PFSK-1 (cell line): ENCODE results near the gene EFEMP2.

Experiments used
- FOXP2 ChIP-seq: optimal IDR thresholded peaks from 2 replicates; pipeline ENCODE3; 2011; ENCODE audit warnings: borderline replicate concordance, control low read depth, inconsistent platforms; ENCODE audit not compliant: insufficient read depth; ENCODE audit errors: extremely low read length, extremely low read depth
- POLR2AphosphoS5 ChIP-seq: IDR thresholded peaks from 2 replicates; pipeline ENCODE4 v1.6.1; 2012; ENCODE audit warnings: low read depth, mild to moderate bottlenecking, control low read depth, low read length, moderate library complexity
- REST ChIP-seq, 2 experiments: IDR thresholded peaks; 2 replicates each; pipeline versions ENCODE4 v1.6.1 to v1.8.0; 2011 to 2012; ENCODE audit warnings: low read depth in 2 of 2, low read length in 2 of 2, control low read depth in 1 of 2, inconsistent platforms in 1 of 2, mild to moderate bottlenecking in 1 of 2, moderate library complexity in 1 of 2; ENCODE audit not compliant: insufficient read depth in 1 of 2
- SIN3A ChIP-seq: IDR thresholded peaks from 2 replicates; pipeline ENCODE4 v1.6.1; 2012; ENCODE audit warnings: mild to moderate bottlenecking, low read length, moderate library complexity, borderline replicate concordance; ENCODE audit not compliant: insufficient read depth
- TAF1 ChIP-seq: IDR thresholded peaks from 2 replicates; pipeline ENCODE4 v1.6.1; 2012; ENCODE audit warnings: low read length, control low read depth, borderline replicate concordance; ENCODE audit not compliant: insufficient read depth

Gene EFEMP2

DNA sequence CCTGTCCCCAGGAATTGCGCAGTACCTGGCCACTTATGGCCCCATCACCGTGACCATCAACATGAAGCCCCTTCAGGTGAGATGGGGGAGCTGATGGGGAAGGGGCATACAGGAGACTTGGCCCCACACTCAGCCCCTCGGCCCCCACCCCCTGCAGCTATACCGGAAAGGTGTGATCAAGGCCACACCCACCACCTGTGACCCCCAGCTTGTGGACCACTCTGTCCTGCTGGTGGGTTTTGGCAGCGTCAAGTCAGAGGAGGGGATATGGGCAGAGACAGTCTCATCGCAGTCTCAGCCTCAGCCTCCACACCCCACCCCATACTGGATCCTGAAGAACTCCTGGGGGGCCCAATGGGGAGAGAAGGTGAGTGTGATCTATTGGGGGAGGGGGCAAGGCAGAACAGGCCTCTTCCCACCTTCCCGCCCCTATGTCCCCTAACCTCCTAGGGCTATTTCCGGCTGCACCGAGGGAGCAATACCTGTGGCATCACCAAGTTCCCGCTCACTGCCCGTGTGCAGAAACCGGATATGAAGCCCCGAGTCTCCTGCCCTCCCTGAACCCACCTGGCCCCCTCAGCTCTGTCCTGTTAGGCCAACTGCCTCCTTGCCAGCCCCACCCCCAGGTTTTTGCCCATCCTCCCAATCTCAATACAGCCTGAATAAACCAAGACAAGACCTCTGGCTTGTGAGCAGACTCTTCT lies 10.6 kb upstream of the EFEMP2 start:
- no peak for TF ChIP-seq TAF1
- TF ChIP-seq REST (IDR thresholded peaks at IDR 0.05; ENCODE audit: insufficient read depth in 1 of 2, low read depth in 2 of 2, low read length in 2 of 2) = no peak
- TF ChIP-seq SIN3A = no peak
- TF ChIP-seq FOXP2 = no peak
- TF ChIP-seq POLR2AphosphoS5 = no peak

- no peak; the same call in 1 of the 2 replicates for TF ChIP-seq POLR2AphosphoS5
- no peak for TF ChIP-seq FOXP2
- TF ChIP-seq REST (IDR thresholded peaks at IDR 0.05; ENCODE audit: insufficient read depth in 1 of 2, low read depth in 2 of 2, low read length in 2 of 2) = no peak
- TF ChIP-seq SIN3A = no peak
Observed at GRCh38 chr11:65882120-65883057, 9.8 kb upstream of the EFEMP2 start.

- no peak for TF ChIP-seq POLR2AphosphoS5
Observed at GRCh38 chr11:65880844-65881421, 8.3 kb upstream of the EFEMP2 start.

DNA sequence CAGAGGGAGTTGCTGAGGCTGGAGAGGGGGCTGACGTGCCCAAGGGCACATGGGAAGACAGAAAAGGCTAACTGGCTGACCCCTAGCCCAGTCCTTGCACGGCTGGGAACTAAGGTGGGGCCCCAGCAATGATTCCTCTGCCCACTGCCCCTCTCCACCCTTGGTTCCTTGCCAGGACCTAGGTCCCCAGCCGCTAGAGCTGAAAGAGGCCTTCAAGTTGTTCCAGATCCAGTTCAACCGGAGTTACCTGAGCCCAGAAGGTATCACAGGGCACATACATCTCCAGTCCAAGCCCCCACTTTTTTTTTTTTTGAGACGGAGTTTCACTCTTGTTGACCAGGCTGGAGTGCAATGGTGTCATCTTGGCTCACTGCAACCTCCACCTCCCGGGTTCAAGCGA lies 7.4 kb upstream of the EFEMP2 start:
- no peak for TF ChIP-seq FOXP2
- no peak for TF ChIP-seq POLR2AphosphoS5

- TF ChIP-seq SIN3A (no peak), TAF1 (no peak), REST (IDR thresholded peaks at IDR 0.05; ENCODE audit: insufficient read depth in 1 of 2, low read depth in 2 of 2, low read length in 2 of 2) (no peak), POLR2AphosphoS5 (no peak), FOXP2 (no peak)
Observed at GRCh38 chr11:65879617-65880016, 7.0 kb upstream of the EFEMP2 start, which contains the start of gene CTSW. Gene CTSW (plus strand): TSS chr11:65879837. CDS start chr11:65879855, 18 bp downstream.
